Stimulated activated CD8-positive, alpha-beta memory T cell treated with anti-CD3 and anti-CD28 coated beads, Interleukin-12 subunit alpha, Interleukin-12 subunit beta, amount 100 ng/mL, for 24 hours (primary cell): ENCODE results near the gene SLC2A8.

Experiments used
- DNase-seq: peaks from one replicate; pipeline ENCODE4 v3.0.0-alpha.2; 2020; ENCODE audit errors: extremely low read depth

The SLC2A8 gene

GRCh38 chr9:127382541-127382940 lies 14.4 kb upstream of the SLC2A8 start:
- no peak for DNase-seq

- DNase-seq, result no peak
These were observed 12.8 kb upstream of the SLC2A8 start for GRCh38 chr9:127384016-127384730.

- DNase-seq, result no peak
These were observed 12.1 kb upstream of the SLC2A8 start for GRCh38 chr9:127384901-127385300.

GRCh38 chr9:127386249-127386648 lies 10.7 kb upstream of the SLC2A8 start:
- DNase-seq, result no peak

GRCh38 chr9:127386981-127387380 lies 10.0 kb upstream of the SLC2A8 start:
- DNase-seq, result no peak

GRCh38 chr9:127388037-127388855 lies 8.7 kb upstream of the SLC2A8 start:
- peak; percentile 57 for DNase-seq

GRCh38 chr9:127388856-127389238 lies 8.1 kb upstream of the SLC2A8 start:
- DNase-seq, result no peak

- no peak for DNase-seq
These were observed 7.4 kb upstream of the SLC2A8 start for GRCh38 chr9:127389381-127390247.

GRCh38 chr9:127390248-127390545 lies 6.8 kb upstream of the SLC2A8 start:
- no peak for DNase-seq

GRCh38 chr9:127390563-127390962 lies 6.4 kb upstream of the SLC2A8 start:
- DNase-seq, result no peak

- no peak for DNase-seq
These were observed 4.8 kb upstream of the SLC2A8 start for GRCh38 chr9:127392166-127392565.

GRCh38 chr9:127392976-127393375 lies 4.0 kb upstream of the SLC2A8 start:
- DNase-seq, result no peak

GRCh38 chr9:127393645-127394044 lies 3.3 kb upstream of the SLC2A8 start:
- DNase-seq, result no peak

GRCh38 chr9:127395497-127396252 lies 1.3 kb upstream of the SLC2A8 start:
- DNase-seq, result no peak

GRCh38 chr9:127396253-127396807 lies 639 bp upstream of the SLC2A8 start:
- no peak for DNase-seq

GRCh38 chr9:127397646-127398274 lies 791 bp downstream of the SLC2A8 start:
- no peak for DNase-seq

- DNase-seq, result no peak
These were observed 1.3 kb downstream of the SLC2A8 start for GRCh38 chr9:127398275-127398647.

GRCh38 chr9:127398715-127399400 lies 1.9 kb downstream of the SLC2A8 start:
- DNase-seq, result no peak

GRCh38 chr9:127399736-127400269 lies 2.8 kb downstream of the SLC2A8 start:
- no peak for DNase-seq
